GM12873 (cell line): ENCODE measurements around the gene GNB1.

Experiments
- CTCF ChIP-seq: IDR thresholded peaks from 2 replicates; pipeline ENCODE4 v1.5.1; 2012; ENCODE audit warnings: low read depth, mild to moderate bottlenecking, moderate library complexity, low read length, control low read depth; ENCODE audit not compliant: insufficient read depth; ENCODE audit errors: missing control alignments

GNB1 gene

DNA sequence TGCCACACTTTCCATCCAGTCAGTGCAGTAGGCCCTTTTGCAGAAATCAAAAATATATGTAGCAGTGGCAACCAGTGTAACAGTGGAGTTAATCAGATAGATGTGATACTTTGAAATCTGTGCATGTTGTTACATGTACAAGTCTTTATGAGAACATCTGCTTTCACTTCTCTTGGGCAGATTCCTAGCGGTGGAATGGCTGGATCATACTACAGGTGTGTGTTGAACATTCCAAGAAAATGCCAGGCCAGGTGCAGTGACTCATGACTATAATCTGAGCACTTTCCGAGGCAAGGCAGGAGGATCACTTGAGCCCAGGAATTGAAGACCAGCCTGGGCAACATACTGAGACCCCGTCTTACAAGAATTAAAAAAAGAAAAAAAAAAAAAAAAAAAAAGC, 55.3 kb downstream of the GNB1 start:
- no peak for TF ChIP-seq CTCF

- no peak for TF ChIP-seq CTCF
Observed at GRCh38 chr1:1833916-1834325, 57.0 kb downstream of the GNB1 start.

- no peak for TF ChIP-seq CTCF
Observed at GRCh38 chr1:1833456-1833855, 57.4 kb downstream of the GNB1 start.

DNA sequence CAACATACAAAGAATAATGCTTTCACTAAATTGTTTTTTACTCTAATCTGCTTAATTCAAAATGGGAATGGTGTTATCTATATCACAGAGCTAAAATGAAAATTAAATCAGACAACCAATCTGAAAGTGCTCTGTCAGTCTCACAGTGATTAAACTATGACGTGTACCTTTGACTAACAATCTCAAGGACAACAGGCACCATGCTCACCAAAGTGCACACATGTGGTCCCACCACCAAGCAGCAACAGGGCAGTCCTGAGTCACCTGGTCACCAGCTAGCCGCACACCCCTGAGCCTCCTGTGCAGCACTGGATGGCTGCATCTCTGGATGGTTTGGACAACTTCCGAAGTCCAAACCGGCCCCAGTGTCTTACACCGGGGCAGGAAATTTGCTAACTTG, 58.1 kb downstream of the GNB1 start:
- TF ChIP-seq CTCF = no peak

DNA sequence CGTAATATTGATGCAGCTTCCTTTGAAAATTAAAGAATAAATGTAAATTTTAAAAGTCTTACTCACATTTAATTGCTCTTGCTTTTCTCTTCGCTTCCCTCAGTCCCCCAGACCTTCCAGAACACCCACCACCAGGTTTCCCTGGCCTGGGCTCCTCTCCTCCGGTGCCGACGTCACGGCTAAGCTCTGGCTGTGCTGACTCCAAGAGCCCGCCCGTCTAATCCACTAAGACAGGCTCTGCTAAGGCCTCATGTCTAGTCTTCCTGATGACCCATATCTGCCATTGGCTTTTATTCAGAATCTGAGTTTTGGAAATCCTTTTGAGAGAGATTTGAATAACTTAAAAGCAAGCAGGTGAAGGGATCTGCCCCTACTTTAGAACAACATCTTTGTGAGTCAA, 58.7 kb downstream of the GNB1 start:
- no peak for TF ChIP-seq CTCF

GRCh38 chr1:1827089-1827848, 63.6 kb downstream of the GNB1 start:
- no peak for TF ChIP-seq CTCF

DNA sequence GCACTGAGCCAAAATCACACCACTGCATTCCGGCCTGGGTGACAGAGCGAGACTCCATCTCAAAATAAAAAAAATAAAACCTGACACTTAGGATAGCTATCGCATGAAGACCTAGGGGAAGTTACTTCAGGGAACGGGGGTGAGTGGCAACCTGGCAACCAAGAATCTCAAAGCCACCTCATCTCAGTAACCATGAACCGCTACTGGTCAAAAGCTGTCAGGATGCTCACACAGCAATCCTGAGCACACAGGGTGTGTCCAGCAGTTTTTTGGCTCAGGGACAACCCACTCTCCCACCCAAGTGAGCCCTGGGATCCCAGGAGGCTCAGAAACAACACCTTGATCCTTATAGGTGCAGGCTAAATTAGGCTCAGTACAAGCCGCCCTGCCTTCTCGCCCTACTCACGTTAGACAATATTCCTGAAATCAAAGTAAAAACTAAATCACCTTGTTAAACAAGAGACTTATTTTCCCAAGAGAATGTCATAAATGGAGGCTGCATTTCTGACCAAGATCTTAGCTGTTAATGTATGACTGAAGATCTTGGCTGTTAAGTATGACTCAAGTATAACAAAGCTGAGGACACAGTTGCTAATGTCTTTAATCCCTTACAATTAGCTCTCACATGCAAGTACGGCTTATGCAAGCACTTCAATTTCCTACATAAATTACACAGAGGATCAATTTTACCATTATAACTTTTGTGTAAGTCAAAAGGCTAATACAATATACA, 64.4 kb downstream of the GNB1 start:
- TF ChIP-seq CTCF = no peak
